HepG2 (cell line): ENCODE results near the gene DHFR. TPM values are rescaled to one million over a fixed set of nuclear protein-coding genes. Genes with fewer than 3 reads are reported as not detected.

Experiments
- ATAC-seq: fragments of 200-7000 bp; cut with Tn5 transposase; 3 replicates; pipeline ENCODE4 v1.9.1; 2020; ENCODE audit warnings: mild to moderate bottlenecking, moderate library complexity
- BruUV-seq: library from RNA; stranded (reverse); fragments of 400-500 nt; replicated peaks from 2 replicates; lab custom pipeline; 2021; lab: Mats Ljungman, UMichigan
- CTCF ChIA-PET: fragments of 300-600 bp; formaldehyde crosslinking; extraction: SDS; loops from one replicate; lab custom pipeline; 2021; ENCODE audit warnings: low total read pairs, inconsistent platforms, low intra/inter-chr PET ratio; lab: Yijun Ruan, JAX
- POLR2A ChIA-PET: fragments of 350-600 bp; sonication (Branson Sonifier 250); formaldehyde crosslinking; loops from one replicate; lab custom pipeline; 2020; ENCODE audit warnings: antibody characterized with exemption, inconsistent platforms; lab: Yijun Ruan, JAX
- DNase-seq: peaks from one replicate; pipeline ENCODE4 v3.0.0-alpha.2; 2015; ENCODE audit warnings: low spot score
- FAIRE-seq: peaks from 3 replicates; lab custom pipeline; 2011; peaks lifted over from hg19 to GRCh38; lab: Jason Lieb, UNC
- H2AFZ ChIP-seq: one replicate; pipeline ENCODE4 v1.6.1; 2011; ENCODE audit warnings: low read length, inconsistent platforms
- H3K27ac ChIP-seq: fragments of 300-600 bp; 3 replicates; pipeline ENCODE4 v1.8.0; 2011; ENCODE audit warnings: mixed run types, mild to moderate bottlenecking, mixed read lengths, low read length, inconsistent platforms; ENCODE audit not compliant: insufficient read depth; ENCODE audit errors: extremely low read length
- H3K27me3 ChIP-seq, 2 experiments: fragments of 200-600 bp in 1 of 2; 2 replicates in 1 of 2; 3 replicates in 1 of 2; pipeline versions ENCODE4 v1.6.0 to v1.8.0; 2011; ENCODE audit warnings: low read length in 2 of 2, mild to moderate bottlenecking in 2 of 2, moderate library complexity in 2 of 2, inconsistent platforms in 1 of 2; ENCODE audit not compliant: insufficient read depth in 2 of 2, control insufficient read depth in 1 of 2
- H3K36me3 ChIP-seq, 2 experiments: fragments of 200-600 bp in 1 of 2; replicated peaks in 1 of 2; 2 replicates in 1 of 2; 3 replicates in 1 of 2; pipeline versions ENCODE4 v1.5.1 to v1.8.0; 2011; ENCODE audit warnings: low read length in 2 of 2, inconsistent platforms in 1 of 2; ENCODE audit not compliant: insufficient read depth in 2 of 2, control insufficient read depth in 1 of 2
- H3K4me1 ChIP-seq: 2 replicates; pipeline ENCODE4 v1.5.1; 2012; ENCODE audit warnings: low read length, inconsistent platforms; ENCODE audit not compliant: insufficient read depth
- H3K4me2 ChIP-seq: 2 replicates; pipeline ENCODE4 v1.6.0; 2011; ENCODE audit warnings: low read depth, low read length, inconsistent platforms
- H3K4me3 ChIP-seq, 3 experiments: fragments of 200-600 bp in 1 of 3; sonication (generic), shearing (Covaris generic) in 1 of 3; replicated peaks in 1 of 3; 2 replicates each; pipeline ENCODE4 v1.5.1; 2011 to 2016; ENCODE audit warnings: low read length in 3 of 3, inconsistent platforms in 2 of 3, low read depth in 2 of 3, mild to moderate bottlenecking in 2 of 3, control low read depth in 1 of 3, mixed read lengths in 1 of 3; ENCODE audit not compliant: insufficient read depth in 1 of 3
- H3K79me2 ChIP-seq: one replicate; pipeline ENCODE4 v1.6.1; 2011; ENCODE audit warnings: low read length, inconsistent platforms; ENCODE audit not compliant: insufficient read depth
- H3K9ac ChIP-seq: 2 replicates; pipeline ENCODE4 v1.6.0; 2011; ENCODE audit warnings: mild to moderate bottlenecking, low read depth, low read length, inconsistent platforms; ENCODE audit not compliant: insufficient read depth
- H3K9me3 ChIP-seq: 2 replicates; pipeline ENCODE4 v1.5.1; 2012; ENCODE audit warnings: mild to moderate bottlenecking, low read length
- H4K20me1 ChIP-seq: 2 replicates; pipeline ENCODE4 v1.6.0; 2011; ENCODE audit warnings: inconsistent platforms, mild to moderate bottlenecking, low read length, moderate library complexity; ENCODE audit not compliant: insufficient read depth
- ELF3 ChIP-seq: IDR thresholded peaks from 2 replicates; pipeline ENCODE4 v1.6.1; 2016; ENCODE audit warnings: missing genetic modification reagents, missing compliant biosample characterization
- MATR3 ChIP-seq: sonication (generic); formaldehyde crosslinking; IDR thresholded peaks from 2 replicates; pipeline ENCODE4 v1.4.0; 2020; ENCODE audit warnings: missing genetic modification reagents
- TFAP4 ChIP-seq: sonication (generic); IDR thresholded peaks from 2 replicates; pipeline ENCODE4 v1.6.1; 2016; ENCODE audit warnings: low read depth, borderline replicate concordance
- ZNF362 ChIP-seq: sonication (generic); formaldehyde crosslinking; IDR thresholded peaks from 2 replicates; pipeline ENCODE4 v1.4.0; 2020; ENCODE audit warnings: missing genetic modification reagents, mild to moderate bottlenecking, borderline replicate concordance
- WGBS: methylation state at CpG from one replicate; pipeline ENCODE4 v1.1.6; 2017; ENCODE audit warnings: low lambda C conversion rate; 5-methylcytosine and 5-hydroxymethylcytosine counted together
- in situ Hi-C: cut with HindIII; loops from 2 replicates; pipeline ENCODE4 v1.10.0; 2017; ENCODE audit warnings: low pct_unique_long_range_greater_than_20kb; ENCODE audit not compliant: extremely low pct_ligation_motif_present
- intact Hi-C: fragments of 100-400 bp; cut with micrococcal nuclease; formaldehyde crosslinking; loops from one replicate; pipeline ENCODE4 v1.10.0; 2022; ENCODE audit not compliant: unreplicated experiment
- polyA plus RNA-seq, 8 experiments: library from polyadenylated mRNA; depleted of rRNA in 3 of 8; stranded (reverse) in 7 of 8; unstranded in 1 of 8; fragments of >200 nt; fragmentation: Illumina TruSeq in 4 of 8; extraction: Trizol in 4 of 8; gene quantifications; 2 replicates each; pipeline versions ENCODE4 v1.2.1 to v1.2.3, GENCODE V29; 2011 to 2016; ENCODE audit warnings: low read depth in 4 of 8, missing spikeins in 1 of 8, mixed read lengths in 1 of 8; ENCODE audit not compliant: insufficient read depth in 1 of 8
- total RNA-seq, 5 experiments: library from RNA; depleted of rRNA; stranded (reverse); fragments of >200 nt; fragmentation: Illumina TruSeq; extraction: Trizol; gene quantifications; 2 replicates each; pipeline ENCODE4 v1.2.3, GENCODE V29; 2016; ENCODE audit warnings: low read depth in 1 of 5
- TF ChIP-seq, protein P1 (sequence below): IDR thresholded peaks from 2 replicates; pipeline ENCODE4 v1.6.1; 2016; ENCODE audit warnings: low read depth

Gene DHFR
- total and polyA plus RNA-seq, 2 of the 13 experiments (the other 11 are each of a cell fraction or from before 2014, with no cell fraction given) = 22.8 to 59.0 TPM

GRCh38 chr5:80623999-80624398, 30.8 kb downstream of the DHFR start:
- ATAC-seq = peak; percentile 47; the same call in 2 of the 3 replicates
- peaks cover 13% of the 10 kb centered on the region for H3K4me1 ChIP-seq
- no peaks in the 10 kb centered on the region for H4K20me1 ChIP-seq
- in situ Hi-C loops = no loop called here
- intact Hi-C loops = no loop called here
- BruUV-seq = no TSS peak
- no peak overlapping the region for H3K4me3 ChIP-seq
- no peak overlapping the region for H3K27ac ChIP-seq
- ChIA-PET CTCF (no interaction called here), POLR2A (no interaction called here)
- no peak for DNase-seq
- no peak for FAIRE-seq
- H3K79me2 ChIP-seq = no peaks in the 10 kb centered on the region
- no peaks in the 10 kb centered on the region for H3K9me3 ChIP-seq
- TF ChIP-seq, protein P1, sequence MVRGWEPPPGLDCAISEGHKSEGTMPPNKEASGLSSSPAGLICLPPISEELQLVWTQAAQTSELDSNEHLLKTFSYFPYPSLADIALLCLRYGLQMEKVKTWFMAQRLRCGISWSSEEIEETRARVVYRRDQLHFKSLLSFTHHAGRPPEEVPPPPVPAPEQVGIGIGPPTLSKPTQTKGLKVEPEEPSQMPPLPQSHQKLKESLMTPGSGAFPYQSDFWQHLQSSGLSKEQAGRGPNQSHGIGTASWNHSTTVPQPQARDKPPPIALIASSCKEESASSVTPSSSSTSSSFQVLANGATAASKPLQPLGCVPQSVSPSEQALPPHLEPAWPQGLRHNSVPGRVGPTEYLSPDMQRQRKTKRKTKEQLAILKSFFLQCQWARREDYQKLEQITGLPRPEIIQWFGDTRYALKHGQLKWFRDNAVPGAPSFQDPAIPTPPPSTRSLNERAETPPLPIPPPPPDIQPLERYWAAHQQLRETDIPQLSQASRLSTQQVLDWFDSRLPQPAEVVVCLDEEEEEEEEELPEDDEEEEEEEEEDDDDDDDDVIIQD (CRISPR knock-in tag) = peak; percentile 46; the same call in 1 of the 2 replicates
- TF ChIP-seq ZNF362 (0 out of 2 replicates have a peak, but pooled peaks have one; percentile 17), MATR3 (CRISPR knock-in tag) (no peak), TFAP4 (peak; percentile 53; the same call in 1 of the 2 replicates), ELF3 (peak; percentile 80)
- 59% methylated on average over 4 of the region's 4 CpGs for WGBS
- no peak overlapping the region for H2AFZ ChIP-seq
- no peaks in the 10 kb centered on the region for H3K36me3 ChIP-seq
- H3K4me2 ChIP-seq = no peak overlapping the region
- H3K27me3 ChIP-seq = no peaks in the 10 kb centered on the region
- H3K9ac ChIP-seq = no peak overlapping the region
